ENCODE results near the gene PLCH2. TPM values are rescaled to one million over a fixed set of nuclear protein-coding genes. Genes with fewer than 3 reads are reported as not detected.

The PLCH2 gene
- total RNA-seq, 2 donors from 2014 or later: 2.0 to 3.8 TPM

DNA sequence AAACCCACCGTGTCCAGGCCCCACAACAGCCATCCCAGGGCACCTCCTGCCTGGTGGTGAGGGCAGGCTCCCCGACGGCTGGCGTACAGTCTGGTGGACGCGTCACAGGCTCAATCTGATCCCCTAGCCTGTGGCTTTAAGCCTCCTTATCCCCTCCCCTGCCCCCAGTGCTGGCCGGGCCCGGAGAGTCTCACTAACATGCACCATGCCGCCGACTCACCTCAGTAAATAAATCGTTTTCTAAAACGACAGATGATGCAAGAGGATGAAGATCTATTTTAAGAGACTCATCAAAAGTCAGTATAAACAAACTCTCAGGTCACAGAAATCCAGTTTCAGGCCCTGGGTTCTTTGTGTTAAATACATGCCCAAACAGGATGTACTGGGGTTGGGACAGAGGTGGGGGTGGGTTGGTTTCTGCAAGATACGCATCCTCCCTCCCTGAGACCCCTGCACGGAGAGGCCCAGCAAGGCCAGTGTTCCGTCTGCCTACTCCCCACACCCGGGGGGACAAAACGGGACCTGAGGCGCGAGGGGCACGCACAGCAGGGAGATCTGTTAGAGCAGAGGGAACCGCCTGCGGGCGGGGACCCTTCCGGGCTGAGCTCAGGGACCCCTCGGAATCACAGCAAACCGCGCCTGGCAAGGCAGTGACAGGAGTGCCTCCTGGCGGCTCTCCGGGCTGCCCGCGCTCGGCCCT, 47.3 kb downstream of the PLCH2 start:
- intact Hi-C loops (cut with DNase I): no loop called here
- Histone ChIP-seq H3K9me3 (no peaks in the 10 kb centered on the region), H3K27me3 (no peaks in the 10 kb centered on the region), H3K36me3 (peaks cover 13% of the 10 kb centered on the region), H3K27ac (no peak overlapping the region), H3K9ac (ENCODE audit: low read depth in 2 of 2, low read length in 2 of 2) (peak overlapping the region in 1 of 2 donors; percentile 19), H3K4me1 (peaks cover 6% of the 10 kb centered on the region), H3K4me3 (no peak overlapping the region)
- TF ChIP-seq, protein P1, sequence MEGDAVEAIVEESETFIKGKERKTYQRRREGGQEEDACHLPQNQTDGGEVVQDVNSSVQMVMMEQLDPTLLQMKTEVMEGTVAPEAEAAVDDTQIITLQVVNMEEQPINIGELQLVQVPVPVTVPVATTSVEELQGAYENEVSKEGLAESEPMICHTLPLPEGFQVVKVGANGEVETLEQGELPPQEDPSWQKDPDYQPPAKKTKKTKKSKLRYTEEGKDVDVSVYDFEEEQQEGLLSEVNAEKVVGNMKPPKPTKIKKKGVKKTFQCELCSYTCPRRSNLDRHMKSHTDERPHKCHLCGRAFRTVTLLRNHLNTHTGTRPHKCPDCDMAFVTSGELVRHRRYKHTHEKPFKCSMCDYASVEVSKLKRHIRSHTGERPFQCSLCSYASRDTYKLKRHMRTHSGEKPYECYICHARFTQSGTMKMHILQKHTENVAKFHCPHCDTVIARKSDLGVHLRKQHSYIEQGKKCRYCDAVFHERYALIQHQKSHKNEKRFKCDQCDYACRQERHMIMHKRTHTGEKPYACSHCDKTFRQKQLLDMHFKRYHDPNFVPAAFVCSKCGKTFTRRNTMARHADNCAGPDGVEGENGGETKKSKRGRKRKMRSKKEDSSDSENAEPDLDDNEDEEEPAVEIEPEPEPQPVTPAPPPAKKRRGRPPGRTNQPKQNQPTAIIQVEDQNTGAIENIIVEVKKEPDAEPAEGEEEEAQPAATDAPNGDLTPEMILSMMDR (IDR thresholded peaks at IDR 0.05): no peak
- DNase-seq: no peak

DNA sequence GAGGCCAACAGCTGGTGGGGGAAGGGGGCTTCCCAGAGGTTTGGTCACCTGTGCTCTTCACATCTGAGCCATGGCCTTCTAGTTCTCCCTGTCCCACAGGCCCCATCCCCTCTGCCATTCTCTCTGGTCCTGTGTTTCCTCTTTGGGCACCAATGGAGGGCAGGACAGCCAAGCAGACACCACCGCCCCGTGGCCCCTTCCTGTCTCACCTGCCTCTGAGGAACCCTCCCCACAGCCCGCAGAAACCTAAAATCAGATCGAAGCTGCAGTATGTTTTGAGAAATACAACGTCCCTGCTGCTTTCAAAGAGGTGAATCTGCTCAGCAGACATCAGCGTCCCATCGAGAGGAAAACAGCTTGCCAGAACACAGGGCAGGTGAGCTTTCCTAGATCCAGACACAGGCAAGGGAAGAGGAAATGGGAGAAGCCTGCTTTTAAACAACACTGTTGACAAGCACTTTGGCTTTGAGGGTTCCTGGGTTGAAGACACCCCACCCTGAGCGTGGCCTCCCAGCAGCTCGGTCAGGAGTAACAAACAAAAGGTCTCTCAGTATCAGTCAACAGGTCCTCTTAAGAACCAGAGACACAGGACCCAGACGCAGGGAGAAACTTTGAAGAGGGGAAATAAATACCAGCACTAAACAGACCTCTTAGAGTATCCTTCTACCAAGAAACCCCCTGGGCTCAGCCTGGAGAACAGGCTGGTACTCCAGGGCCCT, 48.0 kb downstream of the PLCH2 start:
- DNase-seq: no peak
- intact Hi-C loops (cut with DNase I): no loop called here
- Histone ChIP-seq H3K27ac (no peak overlapping the region), H3K9me3 (no peaks in the 10 kb centered on the region), H3K36me3 (peaks cover 8% of the 10 kb centered on the region), H3K4me1 (peaks cover 10% of the 10 kb centered on the region), H3K9ac (ENCODE audit: low read depth in 2 of 2, low read length in 2 of 2) (no peak overlapping the region), H3K4me3 (no peak overlapping the region), H3K27me3 (no peaks in the 10 kb centered on the region)
- TF ChIP-seq, protein P1 (IDR thresholded peaks at IDR 0.05): no peak

DNA sequence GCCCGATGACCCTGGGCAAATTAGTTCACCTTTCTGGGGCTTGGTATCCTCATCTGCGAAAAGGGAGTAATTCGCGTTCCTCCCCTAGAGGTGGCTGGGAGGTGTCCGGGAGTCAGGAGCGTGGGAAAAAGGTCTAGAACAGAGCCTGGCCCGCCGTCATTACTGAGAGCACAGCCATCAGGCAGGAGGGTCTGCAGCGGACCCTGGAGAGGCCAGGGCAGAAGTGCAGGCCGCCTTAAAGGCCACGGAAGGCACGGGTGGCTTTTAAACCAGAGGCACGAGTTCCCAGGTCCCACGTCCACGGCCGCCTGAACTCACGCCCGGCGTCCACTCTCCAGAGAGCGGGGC, 49.5 kb downstream of the PLCH2 start:
- Histone ChIP-seq H3K9me3 (no peaks in the 10 kb centered on the region), H3K27ac (peak overlapping the region; percentile 30), H3K4me3 (peak overlapping the region; percentile 98), H3K4me1 (peaks cover 11% of the 10 kb centered on the region), H3K9ac (ENCODE audit: low read depth in 2 of 2, low read length in 2 of 2) (peak overlapping the region; percentile 56 to 76), H3K36me3 (peaks cover 8% of the 10 kb centered on the region), H3K27me3 (peaks cover 8% of the 10 kb centered on the region)
- TF ChIP-seq, protein P1 (IDR thresholded peaks at IDR 0.05): no peak
- DNase-seq: no peak
- intact Hi-C loops (cut with DNase I): no loop called here

DNA sequence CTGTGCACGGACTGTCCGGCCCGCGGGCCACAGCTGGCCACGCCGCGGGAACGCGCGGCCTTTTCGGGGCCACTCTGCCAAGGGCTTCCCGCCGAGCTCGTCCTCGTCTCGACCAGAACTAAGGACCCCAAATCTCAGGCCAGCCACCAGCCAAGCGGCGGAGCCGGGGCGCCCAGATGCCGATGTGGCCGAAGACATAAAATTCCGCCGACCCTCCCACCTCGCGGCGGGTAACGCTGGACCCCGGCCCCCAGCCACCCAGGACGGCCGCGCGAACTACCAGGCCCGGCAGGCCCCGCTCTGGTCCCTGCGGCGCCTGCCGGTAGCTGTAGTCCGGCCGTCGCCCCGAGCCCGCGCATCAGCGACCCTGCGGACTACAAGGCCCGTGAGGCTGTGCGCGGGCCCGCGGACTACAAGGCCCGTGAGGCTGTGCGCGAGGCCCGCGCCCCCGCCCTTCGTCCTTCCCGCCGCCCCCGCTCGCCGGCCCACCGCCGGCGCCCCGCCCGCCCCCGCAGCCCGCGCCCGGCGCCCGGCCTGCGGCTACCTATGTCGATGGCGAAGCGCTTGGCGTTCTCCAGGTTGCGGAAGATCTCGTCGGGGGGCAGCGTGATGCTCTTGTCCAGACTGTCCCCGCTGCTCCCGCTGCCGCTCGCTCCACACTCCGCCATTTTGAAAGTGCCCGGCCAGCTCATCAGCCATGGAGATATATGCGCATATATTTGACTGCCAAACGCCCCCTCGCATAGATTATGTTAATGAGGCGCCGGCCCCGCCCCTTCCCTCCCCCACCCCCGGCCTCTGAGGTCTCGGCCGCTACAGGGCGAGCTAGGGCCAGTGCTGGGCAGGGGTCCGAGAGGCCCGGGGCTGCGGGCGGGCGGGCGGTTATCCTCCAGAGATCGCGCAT, 50.1 kb downstream of the PLCH2 start, which contains the start of gene PANK4:
Gene PANK4 (minus strand): TSS at position 677 of the 904 bp plus-strand sequence. CDS start 9 bp downstream, at position 668.
- TF ChIP-seq, protein P1 (IDR thresholded peaks at IDR 0.05): no peak
- Histone ChIP-seq H3K9ac (ENCODE audit: low read depth in 2 of 2, low read length in 2 of 2) (peak within 1 kb of the TSS; percentile 56 to 76), H3K36me3 (peaks cover 1% of the 10 kb centered on the region), H3K4me1 (peaks cover 11% of the 10 kb centered on the region), H3K27me3 (peaks cover 15% of the 10 kb centered on the region), H3K9me3 (no peaks in the 10 kb centered on the region), H3K4me3 (peak within 1 kb of the TSS; percentile 98), H3K27ac (peak within 1 kb of the TSS; percentile 44)
- intact Hi-C loops (cut with DNase I): no loop called here
- peak; percentile 93 for DNase-seq
